GM12891 (cell line): ENCODE results near the gene GALNT6.

Source experiments
- PAX5 ChIP-seq: IDR thresholded peaks from 2 replicates; pipeline ENCODE4 v1.6.1; 2011; ENCODE audit warnings: low read length, moderate library complexity, mild to moderate bottlenecking; ENCODE audit not compliant: insufficient read depth, severe bottlenecking
- POLR2A ChIP-seq: IDR thresholded peaks from 2 replicates; pipeline ENCODE4 v1.6.1; 2011; ENCODE audit warnings: low read depth, low read length, control low read depth
- POLR2AphosphoS5 ChIP-seq: IDR thresholded peaks from 2 replicates; pipeline ENCODE4 v1.6.1; 2011; ENCODE audit warnings: low read depth, low read length, control low read depth
- POU2F2 ChIP-seq: IDR thresholded peaks from 2 replicates; pipeline ENCODE4 v1.6.1; 2011; ENCODE audit warnings: low read depth, mild to moderate bottlenecking, control low read depth, low read length, moderate library complexity
- SPI1 ChIP-seq: IDR thresholded peaks from 2 replicates; pipeline ENCODE4 v1.6.1; 2011; ENCODE audit warnings: low read depth, low read length, control low read depth
- TAF1 ChIP-seq: IDR thresholded peaks from 2 replicates; pipeline ENCODE4 v1.6.1; 2011; ENCODE audit warnings: low read depth, low read length, control low read depth

- TF ChIP-seq POLR2AphosphoS5 (peak; percentile 49; the same call in 1 of the 2 replicates), POLR2A (0 out of 2 replicates have a peak, but pooled peaks have one; percentile 43), TAF1 (no peak; the same call in 1 of the 2 replicates), SPI1 (peak; percentile 75), POU2F2 (no peak), PAX5 (no peak)
Measured at GRCh38 chr12:51323966-51324895, 67.0 kb downstream of the GALNT6 start, which contains the start of gene BIN2.
